HepG2 (cell line): ENCODE results near the gene BCAS1. TPM values are rescaled to one million over a fixed set of nuclear protein-coding genes. Genes with fewer than 3 reads are reported as not detected.

Experiments used
- ARNT2 ChIP-seq: sonication (generic); formaldehyde crosslinking; IDR thresholded peaks from 2 replicates; pipeline ENCODE4 v1.8.0; 2022; ENCODE audit warnings: mild to moderate bottlenecking, low read depth, missing genetic modification reagents, moderate library complexity
- CAMTA2 ChIP-seq: sonication (generic); formaldehyde crosslinking; IDR thresholded peaks from 2 replicates; pipeline ENCODE4 v1.4.0; 2020; ENCODE audit warnings: mild to moderate bottlenecking, missing genetic modification reagents, borderline replicate concordance
- ELF1 ChIP-seq: sonication (generic); formaldehyde crosslinking; IDR thresholded peaks from 2 replicates; pipeline ENCODE4 v1.4.0; 2020; ENCODE audit warnings: missing genetic modification reagents
- FOXJ3 ChIP-seq: sonication (generic); formaldehyde crosslinking; IDR thresholded peaks from 2 replicates; pipeline ENCODE4 v1.4.0; 2020; ENCODE audit warnings: missing genetic modification reagents, mild to moderate bottlenecking, borderline replicate concordance
- FOXK1 ChIP-seq: sonication (generic); formaldehyde crosslinking; IDR thresholded peaks from 2 replicates; pipeline ENCODE4 v1.4.0; 2020; ENCODE audit warnings: low read depth, missing genetic modification reagents, borderline replicate concordance
- HMGA1 ChIP-seq: sonication (generic); formaldehyde crosslinking; conservative IDR thresholded peaks from 2 replicates; pipeline ENCODE4 v1.4.0; 2020; ENCODE audit warnings: missing genetic modification reagents
- HMGXB4 ChIP-seq, 2 experiments: sonication (generic) in 1 of 2; formaldehyde crosslinking in 1 of 2; IDR thresholded peaks; 2 replicates each; pipeline versions ENCODE4 v1.4.0 to v1.6.1; 2018 to 2020; ENCODE audit warnings: missing genetic modification reagents in 2 of 2, borderline replicate concordance in 1 of 2, low read depth in 1 of 2, mild to moderate bottlenecking in 1 of 2, missing biosample characterization in 1 of 2
- PATZ1 ChIP-seq: sonication (generic); formaldehyde crosslinking; IDR thresholded peaks from 2 replicates; pipeline ENCODE4 v1.4.0; 2020; ENCODE audit warnings: missing genetic modification reagents
- PBX2 ChIP-seq: IDR thresholded peaks from 2 replicates; pipeline ENCODE4 v1.6.1; 2016; ENCODE audit warnings: control low read depth
- ZBTB14 ChIP-seq: sonication (generic); formaldehyde crosslinking; IDR thresholded peaks from 2 replicates; pipeline ENCODE4 v1.4.0; 2020; ENCODE audit warnings: missing genetic modification reagents
- ZBTB25 ChIP-seq: IDR thresholded peaks from 2 replicates; pipeline ENCODE4 v1.6.1; 2018; ENCODE audit warnings: missing genetic modification reagents
- ZBTB49 ChIP-seq: sonication (generic); formaldehyde crosslinking; IDR thresholded peaks from 2 replicates; pipeline ENCODE4 v1.4.0; 2020; ENCODE audit warnings: missing genetic modification reagents, borderline replicate concordance
- ZNF275 ChIP-seq: sonication (generic); formaldehyde crosslinking; IDR thresholded peaks from 2 replicates; pipeline ENCODE4 v1.8.0; 2022; ENCODE audit warnings: missing genetic modification reagents, mild to moderate bottlenecking, inconsistent platforms, borderline replicate concordance
- ZNF792 ChIP-seq: IDR thresholded peaks from 2 replicates; pipeline ENCODE4 v1.6.1; 2016
- ZSCAN25 ChIP-seq: sonication (generic); formaldehyde crosslinking; IDR thresholded peaks from 2 replicates; pipeline ENCODE4 v1.8.0; 2022; ENCODE audit warnings: mild to moderate bottlenecking, missing genetic modification reagents
- polyA plus RNA-seq, 8 experiments: library from polyadenylated mRNA; depleted of rRNA in 3 of 8; stranded (reverse) in 7 of 8; unstranded in 1 of 8; fragments of >200 nt; fragmentation: Illumina TruSeq in 4 of 8; extraction: Trizol in 4 of 8; gene quantifications; 2 replicates each; pipeline versions ENCODE4 v1.2.1 to v1.2.3, GENCODE V29; 2011 to 2016; ENCODE audit warnings: low read depth in 4 of 8, missing spikeins in 1 of 8, mixed read lengths in 1 of 8; ENCODE audit not compliant: insufficient read depth in 1 of 8
- total RNA-seq, 5 experiments: library from RNA; depleted of rRNA; stranded (reverse); fragments of >200 nt; fragmentation: Illumina TruSeq; extraction: Trizol; gene quantifications; 2 replicates each; pipeline ENCODE4 v1.2.3, GENCODE V29; 2016; ENCODE audit warnings: low read depth in 1 of 5

The BCAS1 gene
- total and polyA plus RNA-seq, 2 of the 13 experiments (the other 11 are each of a cell fraction or from before 2014, with no cell fraction given), result 0.55 to 0.91 TPM

GRCh38 chr20:53915446-53916172 is 154.8 kb downstream of the BCAS1 start (continued):
- TF ChIP-seq HMGXB4 (CRISPR knock-in tag; IDR thresholded peaks at IDR 0.05; ENCODE audit: borderline replicate concordance in 1 of 2, low read depth in 1 of 2) (peak; percentile 85 to 91), ZNF792 (CRISPR knock-in tag) (no peak), FOXK1 (CRISPR knock-in tag) (0 out of 2 replicates have a peak, but pooled peaks have one; percentile 17), HMGA1 (CRISPR knock-in tag) (no peak), PBX2 (CRISPR knock-in tag) (no peak), ZNF275 (CRISPR knock-in tag) (no peak), ZBTB14 (CRISPR knock-in tag) (no peak), ELF1 (CRISPR knock-in tag) (peak; percentile 21; the same call in 1 of the 2 replicates), FOXJ3 (CRISPR knock-in tag) (0 out of 2 replicates have a peak, but pooled peaks have one; percentile 74), ZBTB49 (0 out of 2 replicates have a peak, but pooled peaks have one; percentile 36), ARNT2 (CRISPR knock-in tag) (peak; percentile 52; the same call in 1 of the 2 replicates), ZSCAN25 (CRISPR knock-in tag) (no peak; the same call in 1 of the 2 replicates), PATZ1 (peak; percentile 64; the same call in 1 of the 2 replicates), CAMTA2 (CRISPR knock-in tag) (no peak), ZBTB25 (CRISPR knock-in tag) (peak; percentile 25; the same call in 1 of the 2 replicates)
